ENCODE data around the gene ZNF580. TPM values are rescaled to one million over a fixed set of nuclear protein-coding genes. Genes with fewer than 3 reads are reported as not detected.

Gene ZNF580
- total RNA-seq, 1 donor from 2014 or later, result 35.8 TPM

DNA sequence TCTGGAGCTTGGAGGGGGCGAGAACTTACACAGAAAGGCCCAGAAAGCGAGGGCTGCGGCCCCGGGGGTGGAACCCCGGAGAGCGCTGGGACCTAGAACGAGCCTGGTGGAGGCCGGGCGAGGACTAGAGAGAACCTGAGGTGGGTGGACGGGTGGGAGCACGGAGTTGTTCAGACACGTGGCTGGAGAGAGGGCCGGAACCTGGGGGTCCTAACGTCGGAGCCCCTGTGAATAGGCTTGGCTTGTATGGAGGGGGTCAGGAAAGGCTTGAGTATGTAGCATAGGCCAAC is 3.0 kb downstream of the ZNF580 start:
- Histone ChIP-seq H3K4me2 (ENCODE audit: low read length) (peak overlapping the region; percentile 100), H3K79me2 (ENCODE audit: insufficient read depth, low read length) (peaks cover 51% of the 10 kb centered on the region), H3K36me3 (ENCODE audit: insufficient read depth, low read length) (peaks cover 9% of the 10 kb centered on the region), H3K27me3 (ENCODE audit: insufficient read depth, low read length) (no peaks in the 10 kb centered on the region), H3K27ac (ENCODE audit: low read depth, low read length) (peak overlapping the region; percentile 41), H3K9me3 (ENCODE audit: insufficient read depth, low read depth, low read length) (no peaks in the 10 kb centered on the region), H4K20me1 (ENCODE audit: insufficient read depth, low read length) (peaks cover 25% of the 10 kb centered on the region), H2AFZ (ENCODE audit: low read depth, low read length) (no peak overlapping the region), H3K4me3 (ENCODE audit: insufficient read depth, low read depth, low read length) (peak overlapping the region; percentile 87), H3K4me1 (ENCODE audit: insufficient read depth, low read length) (peaks cover 39% of the 10 kb centered on the region), H3K9ac (ENCODE audit: low read length) (peak overlapping the region; percentile 92)
- DNase-seq (ENCODE audit: low read depth) (no peak), FAIRE-seq (no peak)
- no peak for TF ChIP-seq CTCF (IDR thresholded peaks at IDR 0.05; ENCODE audit: insufficient read depth, low read depth, low read length)
- TF ChIP-seq EZH2 (IDR thresholded peaks at IDR 0.05; ENCODE audit: insufficient read depth, low read length), result no peak
- peaks cover 8% of the 10 kb centered on the region for H3K36me3 Mint-ChIP-seq (ENCODE audit: low read depth, unreplicated experiment)
- peak overlapping the region; percentile 97 for H3K4me3 Mint-ChIP-seq (ENCODE audit: unreplicated experiment)
- peak overlapping the region; percentile 94 for H3K27ac Mint-ChIP-seq (ENCODE audit: unreplicated experiment)
- no peaks in the 10 kb centered on the region for H3K9me3 Mint-ChIP-seq (ENCODE audit: unreplicated experiment)
- H3K4me1 Mint-ChIP-seq (ENCODE audit: low read depth, unreplicated experiment), result peaks cover 18% of the 10 kb centered on the region
- no peaks in the 10 kb centered on the region for H3K27me3 Mint-ChIP-seq (ENCODE audit: low read depth, unreplicated experiment)

DNA sequence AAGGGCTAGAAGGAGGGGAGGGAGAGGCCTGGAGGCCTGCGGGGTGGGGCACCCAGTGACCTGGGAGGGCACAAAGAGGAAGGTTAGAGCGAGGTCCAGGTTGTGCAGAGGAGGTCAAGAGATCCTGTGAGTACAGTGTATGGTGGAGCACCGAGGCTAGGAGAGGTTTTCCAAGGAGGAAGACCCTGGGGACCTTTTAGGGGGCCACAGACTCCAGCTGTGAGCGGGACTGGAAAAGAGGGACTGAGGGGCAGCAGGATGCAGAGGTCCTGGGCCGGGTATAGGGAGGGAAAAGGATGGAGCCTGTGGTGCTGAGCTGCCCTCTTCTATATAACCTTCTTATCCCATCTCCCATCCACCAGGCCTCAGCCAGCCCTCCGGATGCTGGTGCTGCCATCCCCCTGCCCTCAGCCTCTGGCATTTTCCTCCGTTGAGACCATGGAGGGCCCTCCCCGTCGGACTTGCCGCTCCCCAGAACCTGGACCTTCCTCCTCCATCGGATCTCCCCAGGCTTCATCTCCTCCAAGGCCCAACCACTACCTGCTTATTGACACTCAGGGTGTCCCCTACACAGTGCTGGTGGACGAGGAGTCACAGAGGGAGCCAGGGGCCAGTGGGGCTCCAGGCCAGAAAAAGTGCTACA is 3.5 kb downstream of the ZNF580 start:
- Histone ChIP-seq H3K9ac (ENCODE audit: low read length) (peak overlapping the region; percentile 92), H3K9me3 (ENCODE audit: insufficient read depth, low read depth, low read length) (no peaks in the 10 kb centered on the region), H3K27ac (ENCODE audit: low read depth, low read length) (peak overlapping the region; percentile 41), H3K79me2 (ENCODE audit: insufficient read depth, low read length) (peaks cover 48% of the 10 kb centered on the region), H2AFZ (ENCODE audit: low read depth, low read length) (no peak overlapping the region), H3K4me2 (ENCODE audit: low read length) (peak overlapping the region; percentile 100), H3K4me3 (ENCODE audit: insufficient read depth, low read depth, low read length) (peak overlapping the region; percentile 87), H3K4me1 (ENCODE audit: insufficient read depth, low read length) (peaks cover 41% of the 10 kb centered on the region), H3K27me3 (ENCODE audit: insufficient read depth, low read length) (no peaks in the 10 kb centered on the region), H3K36me3 (ENCODE audit: insufficient read depth, low read length) (peaks cover 9% of the 10 kb centered on the region), H4K20me1 (ENCODE audit: insufficient read depth, low read length) (peaks cover 21% of the 10 kb centered on the region)
- TF ChIP-seq EZH2 (IDR thresholded peaks at IDR 0.05; ENCODE audit: insufficient read depth, low read length) (no peak), CTCF (IDR thresholded peaks at IDR 0.05; ENCODE audit: insufficient read depth, low read depth, low read length) (no peak)
- FAIRE-seq (no peak), DNase-seq (ENCODE audit: low read depth) (no peak)
- Mint-ChIP-seq H3K27me3 (ENCODE audit: low read depth, unreplicated experiment) (no peaks in the 10 kb centered on the region), H3K9me3 (ENCODE audit: unreplicated experiment) (no peaks in the 10 kb centered on the region), H3K4me3 (ENCODE audit: unreplicated experiment) (peak overlapping the region; percentile 97), H3K27ac (ENCODE audit: unreplicated experiment) (peak overlapping the region; percentile 94), H3K4me1 (ENCODE audit: low read depth, unreplicated experiment) (peaks cover 15% of the 10 kb centered on the region), H3K36me3 (ENCODE audit: low read depth, unreplicated experiment) (peaks cover 5% of the 10 kb centered on the region)

DNA sequence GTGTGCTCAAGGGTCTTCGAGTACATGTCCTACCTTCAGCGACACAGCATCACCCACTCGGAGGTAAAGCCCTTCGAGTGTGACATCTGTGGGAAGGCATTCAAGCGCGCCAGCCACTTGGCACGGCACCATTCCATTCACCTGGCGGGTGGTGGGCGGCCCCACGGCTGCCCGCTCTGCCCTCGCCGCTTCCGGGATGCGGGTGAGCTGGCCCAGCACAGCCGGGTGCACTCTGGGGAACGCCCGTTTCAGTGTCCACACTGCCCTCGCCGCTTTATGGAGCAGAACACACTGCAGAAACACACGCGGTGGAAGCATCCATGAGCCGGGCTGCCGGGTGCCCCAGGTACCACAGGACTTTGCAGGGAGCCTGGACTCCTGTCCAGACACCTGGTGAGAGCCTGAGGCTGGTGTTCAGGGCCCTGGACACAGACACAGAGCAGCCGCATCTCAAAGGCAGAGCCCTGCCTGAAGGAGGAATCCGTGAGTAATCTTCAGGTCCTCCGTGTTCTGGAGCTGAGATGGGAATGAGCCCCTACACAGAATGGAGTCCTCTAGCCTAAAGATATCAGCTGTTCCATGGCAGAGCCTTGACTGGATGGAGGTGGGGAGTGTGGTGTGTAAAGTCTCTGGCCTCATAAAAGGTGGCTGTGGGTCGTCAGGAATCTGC is 4.2 kb downstream of the ZNF580 start:
- peaks cover 15% of the 10 kb centered on the region for H3K4me1 Mint-ChIP-seq (ENCODE audit: low read depth, unreplicated experiment)
- no peak for FAIRE-seq

More for the DNA sequence above, 4.2 kb downstream of the ZNF580 start:
- H4K20me1 ChIP-seq (ENCODE audit: insufficient read depth, low read length), result peaks cover 20% of the 10 kb centered on the region
- H3K4me2 ChIP-seq (ENCODE audit: low read length), result peak overlapping the region; percentile 100
- H3K9me3 ChIP-seq (ENCODE audit: insufficient read depth, low read depth, low read length), result no peaks in the 10 kb centered on the region
- peak overlapping the region; percentile 75 for H3K27ac Mint-ChIP-seq (ENCODE audit: unreplicated experiment)
- no peak overlapping the region for H3K27ac ChIP-seq (ENCODE audit: low read depth, low read length)
- H3K36me3 ChIP-seq (ENCODE audit: insufficient read depth, low read length), result peaks cover 9% of the 10 kb centered on the region
- H3K79me2 ChIP-seq (ENCODE audit: insufficient read depth, low read length), result peaks cover 46% of the 10 kb centered on the region
- no peaks in the 10 kb centered on the region for H3K27me3 ChIP-seq (ENCODE audit: insufficient read depth, low read length)
- H3K9me3 Mint-ChIP-seq (ENCODE audit: unreplicated experiment), result no peaks in the 10 kb centered on the region
- DNase-seq (ENCODE audit: low read depth), result no peak
- no peaks in the 10 kb centered on the region for H3K27me3 Mint-ChIP-seq (ENCODE audit: low read depth, unreplicated experiment)
- TF ChIP-seq EZH2 (IDR thresholded peaks at IDR 0.05; ENCODE audit: insufficient read depth, low read length) (no peak), CTCF (IDR thresholded peaks at IDR 0.05; ENCODE audit: insufficient read depth, low read depth, low read length) (no peak)
- H2AFZ ChIP-seq (ENCODE audit: low read depth, low read length), result no peak overlapping the region
- peak overlapping the region; percentile 87 for H3K4me3 ChIP-seq (ENCODE audit: insufficient read depth, low read depth, low read length)
- H3K36me3 Mint-ChIP-seq (ENCODE audit: low read depth, unreplicated experiment), result peaks cover 5% of the 10 kb centered on the region
- peaks cover 38% of the 10 kb centered on the region for H3K4me1 ChIP-seq (ENCODE audit: insufficient read depth, low read length)
- H3K4me3 Mint-ChIP-seq (ENCODE audit: unreplicated experiment), result peak overlapping the region; percentile 97
- peak overlapping the region; percentile 92 for H3K9ac ChIP-seq (ENCODE audit: low read length)
